Body of pancreas (tissue), 4 donors: ENCODE data around the gene PCGF3. TPM values are rescaled to one million over a fixed set of nuclear protein-coding genes. Genes with fewer than 3 reads are reported as not detected.

Experiments
- ATAC-seq: fragments of 150-250 bp; one replicate; pipeline ENCODE4 v1.9.1; 2016
- DNase-seq, 4 donors: peaks; one replicate each; pipeline ENCODE4 v3.0.0-alpha.2; 2019
- H3K27ac ChIP-seq, 4 donors: fragments of 200-600 bp; sonication (generic); 1 replicate in 3 of 4; 2 replicates in 1 of 4; pipeline versions ENCODE4 v1.5.1 to v1.6.1; 2016 to 2019; ENCODE audit warnings: mild to moderate bottlenecking in 1 of 4, mixed read lengths in 1 of 4, moderate library complexity in 1 of 4
- H3K27me3 ChIP-seq, 2 donors: fragments of 200-600 bp; sonication (generic); one replicate each; pipeline ENCODE4 v1.6.0; 2016; ENCODE audit warnings: mild to moderate bottlenecking in 1 of 2
- H3K36me3 ChIP-seq, 2 donors: fragments of 200-600 bp; sonication (generic); replicated peaks in 1 of 2; 2 replicates each; pipeline ENCODE4 v1.5.1; 2016; ENCODE audit warnings: low read depth in 2 of 2; ENCODE audit not compliant: insufficient read depth in 1 of 2
- H3K4me1 ChIP-seq: fragments of 200-600 bp; sonication (generic); one replicate; pipeline ENCODE4 v1.6.0; 2016
- H3K4me3 ChIP-seq, 2 donors: fragments of 200-600 bp; sonication (generic); 1 replicate in 1 of 2; 2 replicates in 1 of 2; pipeline ENCODE4 v1.5.1; 2016 to 2019
- H3K9me3 ChIP-seq, 3 donors: fragments of 200-600 bp; sonication (generic); 1 replicate in 2 of 3; 2 replicates in 1 of 3; pipeline ENCODE4 v1.5.1; 2016
- CTCF ChIP-seq, 7 experiments: fragments of 450-650 bp in 4 of 7; fragments of 200-600 bp in 3 of 7; sonication (generic) in 3 of 7; IDR thresholded peaks; one replicate each; pipeline ENCODE4 v1.5.1; 2016 to 2019; ENCODE audit warnings: antibody characterized with exemption in 7 of 7
- POLR2A ChIP-seq, 3 donors: fragments of 450-650 bp; IDR thresholded peaks; one replicate each; pipeline ENCODE4 v1.6.1; 2016; ENCODE audit warnings: antibody characterized with exemption in 3 of 3, mild to moderate bottlenecking in 2 of 3
- WGBS, 2 donors: methylation state at CpG; one replicate each; pipeline ENCODE4 v1.1.5; 2017; 5-methylcytosine and 5-hydroxymethylcytosine counted together
- intact Hi-C: fragments of 100-400 bp; cut with DNase I; formaldehyde crosslinking; loops from one replicate; pipeline ENCODE4 v1.15.1; 2023
- total RNA-seq, 2 donors: library from RNA; depleted of rRNA; stranded (reverse); fragments of >200 nt; gene quantifications; one replicate each; pipeline ENCODE4 v1.1.0, GENCODE V29; 2016

PCGF3 gene
- total RNA-seq, 2 donors from 2014 or later, result 16.8 to 31.1 TPM

- ATAC-seq (no peak), DNase-seq (no peak)
- Histone ChIP-seq H3K9me3 (no peaks in the 10 kb centered on the region), H3K4me3 (no peak overlapping the region), H3K4me1 (peaks cover 5% of the 10 kb centered on the region), H3K27ac (no peak overlapping the region), H3K36me3 (no peaks in the 10 kb centered on the region), H3K27me3 (no peaks in the 10 kb centered on the region)
- 90 to 92% methylated on average over 2 to 9 of the region's 9 CpGs for WGBS, 2 donors
- no peak for TF ChIP-seq CTCF (IDR thresholded peaks at IDR 0.05)
- TF ChIP-seq POLR2A (IDR thresholded peaks at IDR 0.05), result no peak
- intact Hi-C loops, result no loop called here
These were observed 7.4 kb downstream of the PCGF3 start for GRCh38 chr4:712916-713632.

- Histone ChIP-seq H3K36me3 (no peaks in the 10 kb centered on the region), H3K27me3 (no peaks in the 10 kb centered on the region), H3K4me3 (no peak overlapping the region), H3K4me1 (no peaks in the 10 kb centered on the region), H3K27ac (no peak overlapping the region), H3K9me3 (no peaks in the 10 kb centered on the region)
- TF ChIP-seq POLR2A (IDR thresholded peaks at IDR 0.05) (no peak), CTCF (IDR thresholded peaks at IDR 0.05) (no peak)
- ATAC-seq (no peak), DNase-seq (no peak)
- intact Hi-C loops, result no loop called here
- WGBS, 2 donors, result 90 to 94% methylated on average over 16 to 17 of the region's 18 CpGs
These were observed 8.5 kb downstream of the PCGF3 start for GRCh38 chr4:714087-714486.

GRCh38 chr4:717601-718320 is 12.1 kb downstream of the PCGF3 start:
- TF ChIP-seq POLR2A (IDR thresholded peaks at IDR 0.05) (no peak), CTCF (IDR thresholded peaks at IDR 0.05) (no peak)
- Histone ChIP-seq H3K27ac (no peak overlapping the region), H3K36me3 (no peaks in the 10 kb centered on the region), H3K4me3 (no peak overlapping the region), H3K9me3 (no peaks in the 10 kb centered on the region), H3K4me1 (no peaks in the 10 kb centered on the region), H3K27me3 (no peaks in the 10 kb centered on the region)
- no peak for ATAC-seq
- intact Hi-C loops, result no loop called here
- no peak for DNase-seq
- 82 to 89% methylated on average over 21 to 30 of the region's 34 CpGs for WGBS, 2 donors

GRCh38 chr4:718460-718859 is 12.8 kb downstream of the PCGF3 start:
- no peak for TF ChIP-seq CTCF (IDR thresholded peaks at IDR 0.05)
- TF ChIP-seq POLR2A (IDR thresholded peaks at IDR 0.05), result no peak
- DNase-seq (no peak), ATAC-seq (no peak)
- Histone ChIP-seq H3K9me3 (no peaks in the 10 kb centered on the region), H3K36me3 (no peaks in the 10 kb centered on the region), H3K27me3 (no peaks in the 10 kb centered on the region), H3K4me3 (no peak overlapping the region), H3K4me1 (no peaks in the 10 kb centered on the region), H3K27ac (no peak overlapping the region)
- intact Hi-C loops, result no loop called here
- WGBS, 2 donors, result 83 to 98% methylated on average over 5 to 8 of the region's 8 CpGs
